GM12891 (cell line): Measurements from ENCODE around the gene RAB29.

ENCODE experiments used
- POLR2A ChIP-seq: IDR thresholded peaks from 2 replicates; pipeline ENCODE4 v1.6.1; 2011; ENCODE audit warnings: low read depth, low read length, control low read depth
- POLR2AphosphoS5 ChIP-seq: IDR thresholded peaks from 2 replicates; pipeline ENCODE4 v1.6.1; 2011; ENCODE audit warnings: low read depth, low read length, control low read depth
- SPI1 ChIP-seq: IDR thresholded peaks from 2 replicates; pipeline ENCODE4 v1.6.1; 2011; ENCODE audit warnings: low read depth, low read length, control low read depth
- TAF1 ChIP-seq: IDR thresholded peaks from 2 replicates; pipeline ENCODE4 v1.6.1; 2011; ENCODE audit warnings: low read depth, low read length, control low read depth

DNA sequence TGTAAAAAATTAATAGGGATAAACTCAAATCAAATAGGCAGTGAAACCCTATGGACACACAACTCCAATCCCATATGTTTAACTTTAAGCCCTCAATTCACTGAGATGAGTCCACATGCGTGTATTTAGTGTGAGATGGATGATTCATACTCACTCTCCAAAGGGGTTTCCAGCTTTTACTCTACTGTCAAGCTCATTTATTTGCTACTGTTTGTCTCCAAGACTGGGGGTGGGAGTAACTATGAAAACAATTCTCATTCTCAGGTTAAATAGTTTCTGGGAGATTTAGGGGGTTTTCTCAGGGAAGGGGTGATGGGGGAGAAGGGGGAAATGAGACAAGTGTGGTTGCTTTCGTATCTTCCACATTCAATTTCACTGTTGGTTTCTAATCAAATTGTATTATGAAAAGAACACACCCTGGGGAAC is 2.7 kb downstream of the RAB29 start:
- TF ChIP-seq POLR2A (no peak), POLR2AphosphoS5 (no peak), SPI1 (peak; percentile 84), TAF1 (no peak)
